Measurements from ENCODE around the gene TNIK.
"Not testable (repeated sequence)": the region's sequence is repeated elsewhere in the genome, so short reads cannot be mapped to it uniquely, and the experiment has no call there.

TNIK gene

DNA sequence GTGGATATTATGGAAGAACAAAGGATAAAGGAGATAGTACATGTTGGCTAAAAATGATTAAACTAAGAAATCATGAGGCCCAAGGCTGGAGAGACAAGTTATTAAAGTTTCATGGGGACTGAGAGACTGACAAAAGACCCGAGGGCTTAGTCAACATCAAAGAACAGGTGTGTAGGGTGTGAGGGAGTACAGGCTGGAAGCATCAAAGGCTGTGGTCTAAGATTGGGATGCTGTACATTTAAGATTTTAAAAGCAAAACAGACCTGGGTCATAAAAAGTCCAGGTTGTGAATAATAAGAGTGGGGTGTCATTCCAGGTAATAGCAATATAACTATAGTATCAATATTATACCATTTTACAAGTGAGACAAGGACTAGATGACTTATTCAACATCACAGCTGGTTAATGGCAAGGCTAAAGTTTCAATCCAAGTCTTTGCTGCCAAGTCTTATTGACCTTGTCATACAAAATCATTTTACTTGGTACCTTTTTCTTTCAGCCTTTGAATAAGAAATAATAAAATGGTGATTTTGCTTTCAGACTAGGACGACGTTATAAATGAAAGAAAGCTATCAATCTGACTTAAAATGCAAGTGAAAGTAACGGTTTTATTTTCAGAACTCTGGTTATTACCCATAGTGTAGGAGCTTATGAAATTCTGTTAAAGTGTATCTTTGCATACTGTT, 211.6 kb downstream of the TNIK start:
- no peak for DNase-seq

DNA sequence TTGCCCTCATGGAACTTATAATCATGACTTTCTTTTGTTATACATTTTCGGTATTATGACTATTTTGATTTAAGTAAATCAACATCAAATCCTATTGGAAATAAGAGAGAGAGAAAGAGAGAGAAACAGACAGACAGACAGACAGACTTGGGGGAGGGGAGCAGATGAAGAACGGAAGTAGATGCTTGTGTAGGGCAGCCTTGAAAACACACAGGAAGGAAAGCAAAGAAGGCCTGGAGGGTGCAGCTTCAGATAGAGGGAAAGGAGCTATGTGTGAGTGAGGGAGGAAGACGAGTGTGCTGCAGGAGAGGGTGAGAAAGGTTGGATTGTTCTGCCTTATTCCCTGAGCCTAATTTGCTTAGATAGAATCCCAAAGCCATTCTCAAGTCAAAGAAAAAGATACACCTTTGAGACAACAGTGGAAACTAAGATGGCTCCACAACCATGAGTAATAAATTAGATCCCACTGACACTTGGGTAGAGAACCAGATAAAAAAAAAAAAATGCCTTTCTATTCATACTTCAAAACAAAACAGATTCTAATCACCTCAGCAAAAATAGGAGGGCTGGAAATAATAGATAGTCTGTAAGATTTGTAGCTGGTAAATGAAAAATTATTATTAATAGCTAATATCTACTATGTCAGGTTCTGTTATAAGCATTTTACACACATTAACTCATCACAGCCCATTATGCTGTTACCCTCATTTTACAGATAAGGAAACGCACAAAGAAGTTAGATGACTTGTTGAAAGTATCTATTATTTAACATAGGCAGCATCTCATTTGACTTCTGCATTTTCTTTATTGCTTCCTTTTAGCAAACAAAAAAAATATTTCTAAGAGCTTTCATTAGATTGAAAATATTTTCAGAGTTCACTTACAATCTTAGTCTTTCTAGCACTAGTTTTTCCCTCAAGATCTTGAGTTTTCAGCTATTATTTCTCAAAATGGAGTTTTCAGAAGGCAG, 214.1 kb downstream of the TNIK start:
- no peak for DNase-seq

DNA sequence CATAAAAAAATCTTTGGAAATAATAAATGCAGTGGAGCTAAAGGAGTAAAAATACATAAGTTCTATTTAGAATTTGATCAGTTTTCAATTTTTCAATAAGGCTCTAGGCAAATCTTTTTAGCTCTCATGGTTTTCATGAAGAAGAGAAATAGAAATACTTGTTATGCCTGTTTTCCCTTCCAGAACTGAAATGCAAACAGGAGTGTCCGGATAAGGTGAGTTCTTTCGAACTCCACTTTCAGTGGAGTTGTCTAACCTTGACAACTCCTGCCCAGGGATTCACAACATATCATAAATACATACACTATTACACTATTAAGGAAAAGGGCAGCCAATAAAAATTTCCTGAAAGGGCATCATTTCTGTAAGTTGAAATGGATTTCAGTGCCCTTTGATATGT, 217.3 kb downstream of the TNIK start:
- DNase-seq: no peak

DNA sequence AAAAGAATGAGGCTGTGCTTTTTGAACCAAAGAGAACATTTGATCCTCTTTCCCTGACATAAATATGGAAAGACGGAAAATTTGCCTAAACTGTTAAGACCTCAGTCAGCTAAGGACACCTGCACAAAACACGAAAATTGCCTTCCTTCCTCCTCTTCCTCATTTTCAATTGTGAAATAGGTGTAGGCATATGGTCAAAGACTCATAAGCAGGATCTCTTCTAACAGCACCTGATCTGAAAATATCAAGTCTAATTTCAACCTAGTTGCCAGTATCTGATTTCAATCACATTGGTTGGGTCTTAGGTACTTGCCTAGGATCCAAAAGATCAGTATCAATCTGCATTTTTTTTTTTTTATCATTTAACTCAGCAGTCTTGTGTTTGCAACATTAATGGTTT, 218.0 kb downstream of the TNIK start:
- no peak for DNase-seq

DNA sequence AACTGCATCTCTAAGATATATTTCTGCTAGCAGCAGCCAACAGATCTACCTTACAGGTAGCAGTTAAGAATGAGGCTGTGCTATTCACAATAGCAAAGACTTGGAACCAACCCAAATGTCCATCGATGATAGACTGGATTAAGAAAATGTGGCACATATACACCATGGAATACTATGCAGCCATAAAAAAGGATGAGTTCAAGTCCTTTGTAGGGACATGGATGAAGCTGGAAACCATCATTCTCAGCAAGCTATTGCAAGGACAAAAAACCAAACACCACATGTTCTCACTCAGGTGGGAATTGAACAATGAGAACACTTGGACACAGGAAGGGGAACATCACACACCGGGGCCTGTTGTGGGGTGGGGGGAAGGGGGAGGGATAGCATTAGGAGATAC, 218.6 kb downstream of the TNIK start:
- not testable (repeated sequence) for DNase-seq

DNA sequence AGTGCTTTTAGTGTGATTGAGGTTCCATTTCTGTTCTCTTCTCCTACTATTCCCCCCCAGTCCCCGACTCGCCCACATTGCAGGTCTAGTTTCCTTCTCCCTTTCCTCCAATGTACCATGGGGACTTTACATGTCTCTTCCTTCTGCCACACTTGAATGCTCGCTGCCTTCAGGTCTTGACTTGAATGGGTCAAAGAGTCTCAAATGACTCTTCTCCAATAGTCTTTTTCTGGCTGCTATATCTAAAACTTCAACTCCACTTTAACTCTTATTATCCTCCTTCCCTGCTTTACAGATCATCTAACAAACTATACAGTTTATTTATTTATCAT, 219.7 kb downstream of the TNIK start:
- DNase-seq: no peak

DNA sequence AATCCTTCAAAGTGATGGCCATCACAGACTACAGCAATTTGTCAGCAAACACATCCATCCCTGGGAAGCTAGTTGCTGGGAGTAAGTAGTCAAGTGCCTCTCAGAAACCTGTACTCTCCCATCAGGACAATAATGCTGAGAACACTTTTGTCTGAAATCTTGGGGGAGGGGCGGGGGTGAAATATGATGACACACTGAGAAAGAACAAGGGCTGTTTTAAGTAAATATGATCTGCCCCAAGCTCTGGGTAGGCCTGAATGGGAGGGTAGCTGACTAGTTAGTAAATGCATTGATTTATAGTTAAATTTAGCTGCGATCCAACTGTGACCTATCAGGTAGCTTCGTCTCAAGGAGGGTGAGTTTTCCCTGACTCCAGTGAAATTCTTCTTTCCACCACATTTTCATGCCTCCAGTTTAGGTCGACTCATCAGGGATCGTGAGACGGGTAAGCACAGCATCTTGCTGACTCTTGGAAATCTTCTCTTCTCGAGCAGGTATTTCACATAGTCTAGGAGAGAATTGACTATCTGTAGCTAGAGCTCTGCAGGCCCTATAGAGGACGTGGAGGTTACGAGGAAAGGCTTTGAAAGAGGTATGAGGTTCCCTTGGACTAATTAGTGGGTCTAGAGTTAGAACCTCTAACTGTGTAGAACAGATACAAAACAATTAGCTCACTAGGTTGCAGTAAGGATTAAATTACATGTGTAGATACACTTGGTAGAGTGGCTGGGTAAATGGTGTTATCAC, 220.3 kb downstream of the TNIK start:
- DNase-seq: no peak

DNA sequence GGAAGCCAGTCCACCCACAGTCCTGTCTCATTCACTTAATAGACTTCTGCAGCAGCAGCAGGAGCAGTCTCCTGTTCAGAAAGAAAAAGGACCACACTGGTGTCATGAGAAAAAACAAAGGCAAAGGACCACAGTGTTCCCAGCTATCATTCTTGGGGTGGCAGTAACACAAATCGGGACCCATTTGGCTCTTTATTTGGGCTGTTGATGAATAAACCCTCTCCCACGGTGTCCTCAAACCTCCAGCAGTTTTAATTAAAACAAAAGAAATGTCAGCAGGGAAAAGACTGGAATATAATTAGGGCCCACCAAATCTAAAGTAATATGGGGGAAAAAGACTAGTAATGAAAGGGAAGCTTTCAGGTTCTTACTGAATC, 223.2 kb downstream of the TNIK start:
- DNase-seq: no peak

DNA sequence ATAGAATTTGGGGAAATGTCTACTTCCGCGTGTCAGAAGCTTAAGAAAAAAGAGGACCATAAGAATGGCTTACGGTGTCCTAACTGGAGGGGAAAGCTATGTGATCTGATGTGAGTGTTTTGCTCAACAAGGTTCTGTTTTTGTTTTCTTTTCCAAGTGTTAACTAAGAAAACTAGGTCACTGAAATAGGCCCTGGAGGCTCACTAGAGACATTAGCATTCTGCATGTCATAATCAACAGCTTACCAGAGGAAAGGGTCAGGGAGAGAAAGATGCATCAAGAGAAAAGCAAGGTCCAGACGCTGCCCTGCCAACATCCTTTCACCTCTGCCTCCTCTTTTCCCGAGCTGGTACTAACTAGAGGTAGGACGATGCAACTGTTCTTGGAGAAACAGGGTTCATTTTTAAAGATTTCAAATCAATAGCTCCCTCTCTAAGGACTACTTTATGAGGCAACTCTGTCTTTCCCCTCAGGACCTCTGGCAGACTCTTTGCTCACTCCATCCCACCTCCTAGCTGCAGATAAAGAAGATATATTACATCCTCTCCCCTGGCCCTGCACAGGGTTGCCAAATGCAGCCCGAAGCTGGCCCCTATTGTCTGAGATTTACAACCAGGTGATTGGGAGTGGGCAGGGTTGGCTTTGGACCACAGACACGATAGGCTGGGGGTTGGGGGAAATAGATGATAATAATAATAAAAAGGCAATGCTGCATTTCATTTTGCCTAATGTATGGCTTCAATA, 223.8 kb downstream of the TNIK start:
- DNase-seq: no peak

DNA sequence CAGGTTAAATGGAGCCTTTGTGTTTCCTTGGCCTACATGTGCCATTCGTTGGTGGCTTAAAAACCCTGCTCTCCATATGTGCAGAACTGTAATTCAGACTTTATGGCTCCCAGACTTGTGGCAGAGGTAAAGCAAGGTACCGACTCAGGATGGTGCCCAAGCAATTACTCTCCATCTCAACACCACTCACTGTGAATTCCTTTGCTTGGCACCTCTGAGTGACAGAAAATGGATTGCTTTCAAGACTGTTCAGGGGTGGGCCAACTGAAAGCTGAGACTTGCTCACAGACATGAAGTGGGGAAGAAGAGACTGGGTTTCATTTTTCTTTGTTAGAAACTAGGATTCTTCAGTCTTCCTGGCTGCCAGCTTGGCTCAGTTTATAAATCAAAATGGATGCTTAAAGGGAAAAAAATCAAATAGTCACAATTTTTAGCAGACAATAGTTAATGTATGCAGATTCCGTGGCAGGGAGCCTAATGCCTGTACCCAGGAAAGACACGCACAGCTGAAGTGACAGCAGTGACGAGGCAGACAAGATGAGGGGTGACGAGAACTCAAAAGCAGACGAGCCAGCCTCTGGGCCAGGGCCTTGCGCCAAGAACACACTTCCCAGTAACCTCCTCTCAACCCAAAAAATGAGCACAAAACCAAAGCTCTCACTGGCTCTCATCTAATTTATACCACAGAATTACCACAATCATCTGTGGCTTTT, 225.8 kb downstream of the TNIK start:
- no peak for DNase-seq

DNA sequence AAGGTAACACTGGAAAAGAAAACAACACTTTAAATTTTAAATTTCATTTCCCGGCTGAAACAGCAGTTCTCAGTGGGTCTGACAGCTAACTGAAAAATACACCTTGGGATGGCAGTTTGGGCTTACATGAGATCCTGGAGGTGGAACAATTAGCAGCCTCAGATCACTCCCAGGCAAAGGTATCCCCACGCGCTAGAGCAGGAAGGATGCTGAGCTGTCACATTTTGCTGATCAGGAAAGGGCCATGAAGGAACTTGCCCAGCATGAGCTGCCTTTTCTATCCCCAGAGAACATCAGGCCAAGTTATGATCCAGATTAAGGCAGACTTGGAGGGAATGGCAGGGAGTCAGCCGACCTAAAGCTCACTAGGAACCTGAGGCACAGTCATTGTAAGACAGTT, 228.8 kb downstream of the TNIK start:
- no peak for DNase-seq

DNA sequence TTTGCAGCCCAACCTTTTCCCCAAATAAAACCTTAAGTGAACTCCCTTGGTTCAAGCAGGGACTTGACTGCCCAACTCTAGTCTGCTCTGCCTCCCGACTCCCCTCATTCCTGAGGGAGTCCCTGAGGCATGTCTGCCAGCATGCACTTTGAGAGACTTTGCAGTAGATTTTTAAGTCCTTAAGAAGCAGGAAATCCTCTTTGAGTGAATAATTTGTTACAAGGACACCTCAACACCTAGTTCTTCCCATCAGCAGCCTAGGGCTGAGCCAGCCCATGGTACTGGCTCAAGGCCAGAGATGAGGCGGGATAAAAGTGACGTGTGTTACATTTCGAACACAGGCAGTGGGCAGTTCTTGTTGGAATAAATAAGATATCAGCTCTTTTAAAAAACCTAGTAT, 229.3 kb downstream of the TNIK start:
- no peak for DNase-seq

DNA sequence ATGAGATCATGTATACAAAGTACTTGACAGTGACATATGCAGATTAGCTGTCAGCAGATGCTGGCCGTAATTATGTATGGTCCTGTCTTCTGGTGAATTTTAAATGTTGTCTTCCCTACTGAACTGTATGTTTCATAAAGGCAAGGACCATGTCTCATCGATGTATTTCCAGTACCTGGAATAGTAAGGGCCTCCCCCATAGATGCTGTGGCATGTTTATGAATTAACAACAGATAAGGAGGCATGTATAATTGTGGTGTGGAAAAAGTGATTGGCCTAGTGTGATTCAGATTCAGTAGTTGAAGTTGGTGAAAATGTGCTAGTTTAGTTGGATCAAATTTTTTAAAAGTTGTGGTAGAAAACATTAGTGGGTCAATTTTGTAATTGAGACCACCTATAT, 231.0 kb downstream of the TNIK start:
- no peak for DNase-seq

DNA sequence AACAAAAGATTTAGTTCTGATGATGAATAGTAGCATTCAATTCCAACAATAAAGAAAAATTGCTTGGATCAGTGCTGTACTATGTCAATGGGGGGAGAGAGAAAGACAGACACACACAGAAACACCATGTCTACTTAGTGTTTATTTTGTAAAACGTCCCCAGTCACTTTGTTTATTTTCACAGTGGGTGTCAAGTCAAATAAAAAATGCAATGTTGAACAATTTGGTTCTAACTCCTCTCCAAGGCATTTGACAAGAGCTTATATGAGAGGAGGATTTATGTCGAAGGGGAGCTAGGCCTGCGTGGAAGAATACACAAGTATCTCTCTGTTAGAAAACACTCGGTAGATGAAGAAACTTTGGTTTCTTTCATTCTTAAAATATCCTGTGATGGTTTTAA, 232.0 kb downstream of the TNIK start:
- no peak for DNase-seq

DNA sequence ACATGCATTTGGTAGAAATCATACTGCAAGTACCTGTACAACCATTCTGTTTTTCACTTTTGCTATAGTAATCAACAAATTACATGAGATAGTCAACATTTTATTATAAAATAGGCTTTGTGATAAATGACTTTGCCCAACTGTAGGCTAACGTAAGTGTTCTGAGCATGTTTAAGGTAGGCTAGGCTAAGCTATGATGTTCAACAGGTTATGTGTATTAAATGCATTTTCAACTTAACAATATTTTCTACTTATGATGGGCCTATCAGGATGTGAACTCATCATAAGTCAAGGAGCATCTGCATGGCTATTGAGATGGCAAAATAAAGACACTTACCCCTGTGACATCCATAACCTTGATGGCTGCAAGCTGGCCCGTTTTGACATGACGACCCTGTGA, 232.4 kb downstream of the TNIK start:
- DNase-seq: no peak

DNA sequence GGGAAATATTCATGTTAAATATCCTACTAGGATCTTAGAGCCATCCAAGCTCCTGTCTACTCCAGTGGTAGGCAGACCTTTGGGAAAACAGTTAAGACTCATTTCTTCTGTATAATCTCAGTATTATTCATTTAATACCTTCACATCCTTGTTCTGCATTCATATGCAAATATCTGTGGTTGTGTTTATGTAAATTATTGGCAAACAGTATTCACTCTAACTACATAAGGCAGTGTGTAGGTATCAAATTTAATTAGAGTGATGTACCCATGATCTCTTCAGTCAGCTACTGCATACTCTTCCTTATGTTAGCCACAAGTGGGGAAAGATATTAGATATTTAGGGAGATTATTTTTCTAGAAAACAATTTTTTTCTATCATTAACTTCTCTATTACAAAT, 232.8 kb downstream of the TNIK start:
- no peak for DNase-seq

DNA sequence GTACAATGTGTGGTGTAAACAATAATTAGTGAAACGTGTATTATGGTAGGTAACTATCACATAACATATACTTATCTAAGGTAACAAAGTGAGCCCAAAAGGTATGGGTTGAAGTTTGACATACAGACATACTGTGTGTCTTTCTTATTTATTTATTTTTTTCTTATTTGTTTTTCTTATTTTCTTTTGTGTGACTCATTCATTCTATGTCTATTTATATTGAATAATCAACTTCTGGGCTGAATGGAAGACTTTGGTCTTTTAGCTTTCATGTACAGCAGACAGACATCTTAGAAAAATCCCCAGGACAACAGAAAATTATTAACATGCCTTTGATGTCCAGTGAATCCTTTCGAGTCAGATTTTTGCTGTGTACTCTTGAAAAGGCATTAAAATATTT, 233.4 kb downstream of the TNIK start:
- DNase-seq: no peak

DNA sequence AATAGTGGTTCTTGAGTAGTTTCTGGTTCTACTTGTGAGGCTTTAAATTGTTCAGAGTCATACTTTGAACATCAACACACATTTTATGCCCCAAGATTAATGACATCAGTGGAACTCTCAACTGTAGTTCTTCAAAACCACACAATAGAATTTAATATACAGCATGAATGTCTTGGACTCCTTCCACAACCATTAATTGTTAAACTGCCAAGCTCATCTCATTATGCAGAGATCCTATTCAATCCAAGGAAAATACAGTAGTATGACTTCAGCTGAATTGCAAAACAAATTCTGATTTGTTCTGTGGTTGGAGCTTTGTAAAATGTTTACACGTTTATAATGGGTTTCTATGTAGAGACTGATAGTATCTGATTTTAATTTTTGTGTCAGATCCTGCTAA, 234.5 kb downstream of the TNIK start:
- DNase-seq: no peak

DNA sequence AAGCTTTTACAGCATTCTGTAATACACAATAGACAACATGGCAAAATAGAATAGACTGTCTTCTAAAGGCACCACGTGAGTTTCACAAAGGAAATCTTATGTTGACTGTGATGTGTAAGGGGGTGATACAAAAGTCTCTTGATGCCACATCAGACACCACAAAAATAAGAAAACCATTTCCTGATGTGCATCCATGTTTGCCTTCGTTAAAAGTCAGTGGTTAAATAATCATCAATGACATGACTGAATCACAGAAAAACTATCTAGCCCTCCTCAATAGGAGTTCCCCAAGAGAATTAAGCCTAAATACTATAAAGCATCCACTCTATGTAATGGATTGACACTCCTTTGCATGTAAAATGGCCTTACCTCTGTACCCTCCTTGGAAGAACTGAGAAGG, 235.0 kb downstream of the TNIK start:
- no peak for DNase-seq

DNA sequence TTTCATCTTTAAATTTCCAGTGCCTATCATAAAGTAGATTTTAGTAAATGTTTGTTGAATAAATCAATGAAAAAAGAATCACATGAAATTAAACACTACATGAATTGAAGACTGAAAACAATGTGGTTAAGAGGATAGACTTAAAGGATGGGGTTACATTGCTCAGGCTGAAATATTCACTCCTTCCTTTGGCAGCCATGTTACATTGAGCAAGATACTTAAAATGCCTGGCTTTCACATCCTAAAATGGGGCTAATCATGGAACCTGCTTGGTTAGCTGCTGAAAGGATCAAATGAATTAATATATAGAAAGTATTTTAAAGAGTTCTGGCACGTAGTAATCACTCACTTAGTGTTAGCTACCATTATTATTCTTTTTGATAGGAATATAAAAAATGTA, 236.8 kb downstream of the TNIK start:
- no peak for DNase-seq

DNA sequence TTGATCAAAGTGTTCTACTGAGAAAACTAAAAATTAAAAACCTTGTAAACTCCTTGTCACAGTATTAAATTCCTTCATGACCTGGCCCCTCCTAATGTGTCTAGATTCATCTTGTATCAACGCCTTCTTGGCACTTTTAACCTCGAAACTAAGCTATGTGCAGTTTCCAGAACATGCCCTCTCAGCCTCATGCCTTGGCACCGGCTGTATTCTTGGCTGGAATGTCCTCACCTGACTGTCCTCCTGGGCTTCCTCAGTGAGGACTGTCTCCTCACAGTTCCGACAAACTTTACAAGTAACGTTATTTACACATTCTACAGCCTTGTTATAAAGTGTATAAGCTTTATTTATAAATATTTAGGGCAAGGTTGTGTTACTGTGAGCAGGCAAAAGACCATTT, 237.2 kb downstream of the TNIK start:
- no peak for DNase-seq

DNA sequence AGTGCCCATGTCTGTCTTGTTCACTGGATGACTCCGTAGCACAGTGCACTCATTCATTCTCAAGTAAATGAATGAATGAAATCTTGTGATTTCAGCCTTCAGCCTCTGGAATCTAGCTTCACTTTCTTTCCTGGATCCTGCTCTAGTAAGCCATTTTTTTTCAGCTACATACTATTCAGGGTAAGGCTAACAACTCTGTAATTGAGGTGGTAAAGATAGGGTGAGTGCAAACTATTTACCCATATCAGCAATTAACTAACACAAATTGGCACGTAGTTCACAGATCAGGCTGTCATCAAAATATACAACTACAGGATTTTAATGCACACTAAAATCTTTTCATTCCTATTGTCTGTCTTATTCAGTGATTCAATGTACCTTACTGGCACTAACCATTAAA, 238.6 kb downstream of the TNIK start:
- DNase-seq: no peak

Data from effector CD8-positive, alpha-beta T cell (primary cell).